HG03025 (cell line): ENCODE data around the gene GDF7.
"Not testable (repeated sequence)": the region's sequence is repeated elsewhere in the genome, so short reads cannot be mapped to it uniquely, and the experiment has no call there.

Source experiments
- ATAC-seq: cut with Tn5 transposase; IDR thresholded peaks from one replicate; pipeline ENCODE4 v1.9.1; 2021; ENCODE audit warnings: mild to moderate bottlenecking, moderate library complexity; ENCODE audit not compliant: unreplicated experiment, low FRiP score

The GDF7 gene

GRCh38 chr2:20691076-20691734 is 24.3 kb downstream of the GDF7 start:
- ATAC-seq, result no peak

GRCh38 chr2:20692081-20692480 is 25.1 kb downstream of the GDF7 start:
- no peak for ATAC-seq

GRCh38 chr2:20693317-20693716 is 26.4 kb downstream of the GDF7 start:
- ATAC-seq, result no peak

GRCh38 chr2:20696366-20696765 is 29.4 kb downstream of the GDF7 start:
- ATAC-seq, result no peak

GRCh38 chr2:20697322-20697934 is 30.5 kb downstream of the GDF7 start:
- no peak for ATAC-seq

- ATAC-seq, result no peak
Measured at GRCh38 chr2:20698916-20699613, 32.1 kb downstream of the GDF7 start.

GRCh38 chr2:20702563-20702962 is 35.6 kb downstream of the GDF7 start:
- no peak for ATAC-seq

- ATAC-seq, result no peak
Measured at GRCh38 chr2:20704886-20705285, 37.9 kb downstream of the GDF7 start.

GRCh38 chr2:20706217-20706616 is 39.3 kb downstream of the GDF7 start:
- ATAC-seq, result no peak

GRCh38 chr2:20706786-20707185 is 39.8 kb downstream of the GDF7 start:
- ATAC-seq, result no peak

GRCh38 chr2:20707601-20708000 is 40.7 kb downstream of the GDF7 start:
- no peak for ATAC-seq

- not testable (repeated sequence) for ATAC-seq
Measured at GRCh38 chr2:20711641-20712040, 44.7 kb downstream of the GDF7 start.

- ATAC-seq, result not testable (repeated sequence)
Measured at GRCh38 chr2:20713585-20713984, 46.6 kb downstream of the GDF7 start.

- not testable (repeated sequence) for ATAC-seq
Measured at GRCh38 chr2:20714412-20714811, 47.5 kb downstream of the GDF7 start.

- ATAC-seq, result not testable (repeated sequence)
Measured at GRCh38 chr2:20716164-20716563, 49.2 kb downstream of the GDF7 start.

GRCh38 chr2:20717641-20718040 is 50.7 kb downstream of the GDF7 start:
- no peak for ATAC-seq

GRCh38 chr2:20722592-20723240 is 55.8 kb downstream of the GDF7 start:
- ATAC-seq, result no peak

- no peak for ATAC-seq
Measured at GRCh38 chr2:20723543-20723942, 56.6 kb downstream of the GDF7 start.

- no peak for ATAC-seq
Measured at GRCh38 chr2:20724500-20725053, 57.6 kb downstream of the GDF7 start.

GRCh38 chr2:20725782-20726181 is 58.8 kb downstream of the GDF7 start:
- no peak for ATAC-seq

- no peak for ATAC-seq
Measured at GRCh38 chr2:20726913-20727312, 60.0 kb downstream of the GDF7 start.
